HCT116 (cell line): ENCODE results near the gene SLC25A13. TPM values are rescaled to one million over a fixed set of nuclear protein-coding genes. Genes with fewer than 3 reads are reported as not detected.

Experiments
- ATAC-seq: fragments of 200-7000 bp; cut with Tn5 transposase; 2 replicates; pipeline ENCODE4 v1.9.1; 2020; ENCODE audit warnings: mild to moderate bottlenecking, moderate library complexity
- BruUV-seq: library from RNA; stranded (reverse); fragments of 400-500 nt; replicated peaks from 2 replicates; lab custom pipeline; 2021; lab: Mats Ljungman, UMichigan
- CTCF ChIA-PET: fragments of 300-600 bp; sonication (Branson Sonifier 250); formaldehyde crosslinking; loops from one replicate; lab custom pipeline; 2021; ENCODE audit warnings: antibody characterized with exemption; lab: Charles Lee
- POLR2A ChIA-PET: fragments of 300-600, 350-600 bp; sonication (Branson Sonifier 250); formaldehyde crosslinking; loops from one replicate; lab custom pipeline; 2021; ENCODE audit warnings: antibody characterized with exemption; lab: Charles Lee
- RAD21 ChIA-PET, 2 experiments: fragments of 300-600 bp; sonication (Branson Sonifier 250); formaldehyde crosslinking; loops; one replicate each; lab custom pipeline; 2023; ENCODE audit warnings: low total read pairs in 2 of 2; ENCODE audit not compliant: uncharacterized antibody in 2 of 2, unreplicated experiment in 2 of 2, low non-redundant PET in 1 of 2; lab: Charles Lee
- DNase-seq: peaks from one replicate; pipeline ENCODE4 v3.0.0-alpha.2; 2010; ENCODE audit warnings: low read depth, low spot score
- H2AFZ ChIP-seq: fragments of 200-600 bp; shearing (Covaris generic), sonication (generic); 2 replicates; pipeline ENCODE4 v1.6.1; 2017; ENCODE audit warnings: low read depth, mixed run types, mixed read lengths, antibody characterized with exemption, low read length; ENCODE audit not compliant: poor library complexity, severe bottlenecking
- H3K27ac ChIP-seq: 2 replicates; pipeline ENCODE4 v1.5.1; 2012; ENCODE audit warnings: low read depth, low read length
- H3K27me3 ChIP-seq: fragments of 200-600 bp; sonication (generic); 2 replicates; pipeline ENCODE4 v1.6.1; 2016; ENCODE audit warnings: mixed run types, low read length, mixed read lengths; ENCODE audit not compliant: insufficient read depth
- H3K36me3 ChIP-seq, 2 experiments: fragments of 200-500 bp in 1 of 2; fragments of 200-600 bp in 1 of 2; sonication (Bioruptor generic) in 1 of 2; sonication (generic) in 1 of 2; 2 replicates each; pipeline versions ENCODE4 v1.5.1 to v1.6.1; 2014 to 2016; ENCODE audit warnings: low read length in 2 of 2, inconsistent platforms in 1 of 2, mixed read lengths in 1 of 2, mixed run types in 1 of 2; ENCODE audit not compliant: insufficient read depth in 2 of 2, control insufficient read depth in 1 of 2
- H3K4me1 ChIP-seq, 2 experiments: fragments of 200-600 bp in 1 of 2; sonication (generic) in 1 of 2; 2 replicates each; pipeline versions ENCODE4 v1.5.1 to v1.6.1; 2012 to 2017; ENCODE audit warnings: low read length in 2 of 2, inconsistent platforms in 1 of 2, mild to moderate bottlenecking in 1 of 2, mixed read lengths in 1 of 2, mixed run types in 1 of 2, moderate library complexity in 1 of 2; ENCODE audit not compliant: insufficient read depth in 2 of 2, control insufficient read depth in 1 of 2
- H3K4me2 ChIP-seq: fragments of 200-600 bp; sonication (generic); 2 replicates; pipeline ENCODE4 v1.6.1; 2017; ENCODE audit warnings: mixed run types, low read length, mixed read lengths
- H3K4me3 ChIP-seq, 2 experiments: fragments of 200-600 bp in 1 of 2; sonication (generic) in 1 of 2; replicated peaks in 1 of 2; 2 replicates each; pipeline ENCODE4 v1.5.1; 2011 to 2016; ENCODE audit warnings: low read length in 2 of 2, control low read depth in 1 of 2, low read depth in 1 of 2, mild to moderate bottlenecking in 1 of 2, mixed read lengths in 1 of 2, mixed run types in 1 of 2
- H3K79me2 ChIP-seq: fragments of 200-600 bp; sonication (generic); 2 replicates; pipeline ENCODE4 v1.6.1; 2017; ENCODE audit warnings: mild to moderate bottlenecking, mixed run types, low read length, moderate library complexity, mixed read lengths; ENCODE audit not compliant: insufficient read depth
- H3K9ac ChIP-seq: fragments of 200-600 bp; sonication (generic); 2 replicates; pipeline ENCODE4 v1.6.1; 2016; ENCODE audit warnings: low read length, mixed read lengths
- H3K9me2 ChIP-seq: fragments of 200-600 bp; sonication (generic), shearing (Covaris generic); 2 replicates; pipeline ENCODE4 v1.6.1; 2017; ENCODE audit warnings: mixed run types, mild to moderate bottlenecking, moderate library complexity; ENCODE audit not compliant: insufficient read depth
- H3K9me3 ChIP-seq, 2 experiments: fragments of 200-500 bp in 1 of 2; fragments of 200-600 bp in 1 of 2; sonication (Bioruptor generic) in 1 of 2; sonication (generic) in 1 of 2; 2 replicates each; pipeline ENCODE4 v1.6.1; 2014 to 2017; ENCODE audit warnings: low read length in 2 of 2, mixed read lengths in 2 of 2, inconsistent platforms in 1 of 2, low read depth in 1 of 2, mild to moderate bottlenecking in 1 of 2, mixed run types in 1 of 2, moderate library complexity in 1 of 2; ENCODE audit not compliant: control insufficient read depth in 1 of 2, insufficient read depth in 1 of 2
- H4K20me1 ChIP-seq: fragments of 200-600 bp; sonication (generic), shearing (Covaris generic); 2 replicates; pipeline ENCODE4 v1.6.1; 2017; ENCODE audit warnings: mixed run types, mild to moderate bottlenecking, moderate library complexity; ENCODE audit not compliant: insufficient read depth
- ATF3 ChIP-seq: IDR thresholded peaks from 2 replicates; pipeline ENCODE4 v1.6.1; 2012
- CBX3 ChIP-seq: IDR thresholded peaks from 2 replicates; pipeline ENCODE4 v1.6.1; 2012; ENCODE audit warnings: low read depth
- CEBPB ChIP-seq: IDR thresholded peaks from 2 replicates; pipeline ENCODE4 v1.6.1; 2012; ENCODE audit warnings: low read depth
- CTCF ChIP-seq, 3 experiments: fragments of 200-600 bp in 1 of 3; sonication (generic) in 1 of 3; IDR thresholded peaks in 2 of 3; conservative IDR thresholded peaks in 1 of 3; 2 replicates each; pipeline ENCODE4 v1.5.1; 2012 to 2017; ENCODE audit warnings: low read depth in 2 of 3, low read length in 2 of 3, antibody characterized with exemption in 1 of 3, borderline replicate concordance in 1 of 3, control low read depth in 1 of 3, mild to moderate bottlenecking in 1 of 3, mixed read lengths in 1 of 3, mixed run types in 1 of 3, moderate library complexity in 1 of 3; ENCODE audit not compliant: insufficient read depth in 1 of 3
- ELF1 ChIP-seq: IDR thresholded peaks from 2 replicates; pipeline ENCODE4 v1.6.1; 2012; ENCODE audit warnings: low read depth, borderline replicate concordance
- EZH2phosphoT487 ChIP-seq: fragments of 200-600 bp; IDR thresholded peaks from 2 replicates; pipeline ENCODE4 v1.6.1; 2018; ENCODE audit warnings: antibody characterized with exemption, borderline replicate concordance
- FOSL1 ChIP-seq: IDR thresholded peaks from 2 replicates; pipeline ENCODE4 v1.6.1; 2012; ENCODE audit warnings: low read depth
- JUND ChIP-seq: IDR thresholded peaks from 2 replicates; pipeline ENCODE4 v1.6.1; 2012
- POLR2AphosphoS5 ChIP-seq: IDR thresholded peaks from 2 replicates; pipeline ENCODE4 v1.6.1; 2011; ENCODE audit warnings: mild to moderate bottlenecking, low read depth, low read length, moderate library complexity
- REST ChIP-seq: IDR thresholded peaks from 2 replicates; pipeline ENCODE4 v1.6.1; 2012; ENCODE audit warnings: low read depth
- SIN3A ChIP-seq: IDR thresholded peaks from 2 replicates; pipeline ENCODE4 v1.6.1; 2012; ENCODE audit warnings: low read depth
- SP1 ChIP-seq: IDR thresholded peaks from 2 replicates; pipeline ENCODE4 v1.6.1; 2012; ENCODE audit warnings: low read depth
- SRF ChIP-seq: IDR thresholded peaks from 2 replicates; pipeline ENCODE4 v1.6.1; 2012; ENCODE audit warnings: low read depth
- TCF7L2 ChIP-seq: IDR thresholded peaks from 2 replicates; pipeline ENCODE4 v1.7.0; 2011; ENCODE audit warnings: borderline replicate concordance, inconsistent platforms; ENCODE audit not compliant: insufficient read depth, insufficient read length; ENCODE audit errors: extremely low read depth
- YY1 ChIP-seq: IDR thresholded peaks from 2 replicates; pipeline ENCODE4 v1.6.1; 2011; ENCODE audit warnings: low read length, low read depth, moderate library complexity, mild to moderate bottlenecking; ENCODE audit not compliant: insufficient replicate concordance; ENCODE audit errors: extremely low read depth
- ZFX ChIP-seq: fragments of 450-650 bp; IDR thresholded peaks from 2 replicates; pipeline ENCODE4 v1.6.1; 2017
- ZNF274 ChIP-seq: fragments of 200-500 bp; sonication (Bioruptor generic); IDR thresholded peaks from 2 replicates; pipeline ENCODE4 v1.6.1; 2014; ENCODE audit warnings: mild to moderate bottlenecking, low read depth, low read length, inconsistent platforms
- intact Hi-C: fragments of 100-400 bp; cut with micrococcal nuclease; formaldehyde crosslinking; loops from 2 replicates; pipeline ENCODE4 v1.10.0; 2022
- total RNA-seq: library from RNA; stranded (reverse); gene quantifications from one replicate; pipeline ENCODE4 v1.2.1, GENCODE V29; 2021; ENCODE audit not compliant: unreplicated experiment
- TF ChIP-seq, protein P1 (sequence below): IDR thresholded peaks from 2 replicates; pipeline ENCODE4 v1.6.1; 2012

SLC25A13 gene
- total RNA-seq, 1 experiment from 2014 or later, result 19.3 TPM

DNA sequence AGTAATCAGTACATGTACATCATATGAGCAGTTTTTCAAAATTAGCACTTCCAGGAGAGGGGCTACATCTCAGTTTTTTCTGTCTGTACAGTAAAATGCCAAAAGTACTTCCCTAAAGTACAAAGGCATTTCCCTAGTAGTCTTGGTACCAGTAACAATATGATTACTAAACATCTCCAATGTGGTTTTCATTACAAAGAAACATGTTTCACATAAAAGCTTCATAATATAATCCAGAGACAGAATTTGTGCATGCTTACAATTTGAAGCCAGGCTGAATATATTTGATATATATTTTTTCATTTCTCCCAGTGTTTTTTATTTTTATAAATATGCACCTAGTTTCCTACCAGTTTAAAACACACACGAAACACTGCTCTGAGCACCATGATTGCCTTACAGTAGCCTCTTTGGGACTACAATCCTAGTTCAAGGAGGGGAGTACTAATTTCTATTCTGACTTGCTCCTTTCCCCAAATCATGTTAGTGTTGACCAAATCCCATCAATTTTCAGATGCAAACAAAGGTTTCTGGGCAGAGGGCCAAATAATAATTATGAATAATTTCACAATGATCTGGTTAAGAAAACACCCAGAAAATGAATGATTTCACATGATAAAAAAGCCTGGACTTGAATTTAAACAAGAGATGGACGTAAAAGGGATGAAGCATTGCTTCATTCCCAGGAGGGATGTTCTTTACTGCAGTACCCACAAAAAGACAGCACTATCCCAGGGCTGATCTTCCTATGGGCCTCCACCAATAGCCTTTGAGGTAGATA is 201.3 kb downstream of the SLC25A13 start:
- ChIA-PET CTCF (no interaction called here), RAD21 (no interaction called here), POLR2A (no interaction called here)
- no peak overlapping the region for H3K4me3 ChIP-seq
- intact Hi-C loops, result no loop called here
- H3K27ac ChIP-seq, result no peak overlapping the region
- no peaks in the 10 kb centered on the region for H3K9me2 ChIP-seq
- no peak overlapping the region for H3K4me2 ChIP-seq
- H3K4me1 ChIP-seq, result no peaks in the 10 kb centered on the region
- no peak for ATAC-seq
- H3K79me2 ChIP-seq, result no peaks in the 10 kb centered on the region
- no peak for DNase-seq
- TF ChIP-seq ZFX, result no peak
- TF ChIP-seq CBX3, result no peak
- no peak for TF ChIP-seq ELF1
- TF ChIP-seq ATF3, result no peak
- TF ChIP-seq CEBPB, result no peak
- TF ChIP-seq SP1, result no peak
- no peak for TF ChIP-seq SIN3A
- no peak for TF ChIP-seq POLR2AphosphoS5
- no peak for TF ChIP-seq SRF
- TF ChIP-seq YY1, result no peak
- no peak for TF ChIP-seq CTCF (IDR thresholded peaks at IDR 0.05 in 2 of 3, conservative IDR thresholded peaks at IDR 0.05 in 1 of 3; ENCODE audit: borderline replicate concordance in 1 of 3, insufficient read depth in 1 of 3, low read depth in 2 of 3, low read length in 2 of 3)
- TF ChIP-seq TCF7L2, result no peak
- no peak for TF ChIP-seq JUND
- TF ChIP-seq FOSL1, result no peak
- TF ChIP-seq, protein P1, sequence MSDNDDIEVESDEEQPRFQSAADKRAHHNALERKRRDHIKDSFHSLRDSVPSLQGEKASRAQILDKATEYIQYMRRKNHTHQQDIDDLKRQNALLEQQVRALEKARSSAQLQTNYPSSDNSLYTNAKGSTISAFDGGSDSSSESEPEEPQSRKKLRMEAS, result no peak
- no peak for TF ChIP-seq REST
- no peak for TF ChIP-seq EZH2phosphoT487
- TF ChIP-seq ZNF274, result no peak
- H3K9me3 ChIP-seq, result no peaks in the 10 kb centered on the region
- no peak overlapping the region for H3K9ac ChIP-seq
- H2AFZ ChIP-seq, result no peak overlapping the region
- H3K36me3 ChIP-seq, result no peaks in the 10 kb centered on the region
- no TSS peak for BruUV-seq
- no peaks in the 10 kb centered on the region for H4K20me1 ChIP-seq
- no peaks in the 10 kb centered on the region for H3K27me3 ChIP-seq
